Fibroblast of lung (primary cell): ENCODE data around the gene MRFAP1L1. TPM values are rescaled to one million over a fixed set of nuclear protein-coding genes. Genes with fewer than 3 reads are reported as not detected.

Source experiments
- DNase-seq, 2 donors: peaks; one replicate each; pipeline versions ENCODE4 v3.0.0 to v3.0.0-alpha.2; 2010; ENCODE audit warnings: low read depth in 2 of 2
- H2AFZ ChIP-seq: 2 replicates; pipeline ENCODE4 v1.5.1; 2012; ENCODE audit warnings: low read length, control low read depth, inconsistent platforms
- H3K27ac ChIP-seq: 2 replicates; pipeline ENCODE4 v1.5.1; 2011; ENCODE audit warnings: low read length, control low read depth; ENCODE audit not compliant: insufficient read depth
- H3K27me3 ChIP-seq: 2 replicates; pipeline ENCODE4 v1.5.1; 2011; ENCODE audit warnings: mild to moderate bottlenecking, low read length; ENCODE audit not compliant: control insufficient read depth, insufficient read depth
- H3K36me3 ChIP-seq: 2 replicates; pipeline ENCODE4 v1.5.1; 2011; ENCODE audit warnings: low read length; ENCODE audit not compliant: control insufficient read depth, insufficient read depth
- H3K4me1 ChIP-seq: 2 replicates; pipeline ENCODE4 v1.5.1; 2011; ENCODE audit warnings: low read length; ENCODE audit not compliant: control insufficient read depth, insufficient read depth; ENCODE audit errors: extremely low read depth
- H3K4me2 ChIP-seq: 2 replicates; pipeline ENCODE4 v1.5.1; 2011; ENCODE audit warnings: low read length, control low read depth; ENCODE audit not compliant: insufficient read depth; ENCODE audit errors: extremely low read depth
- H3K4me3 ChIP-seq, 4 experiments: fragments of 200-600 bp in 1 of 4; sonication (generic) in 1 of 4; replicated peaks in 1 of 4; 2 replicates each; pipeline ENCODE4 v1.5.1; 2011 to 2016; ENCODE audit warnings: low read length in 4 of 4, low read depth in 3 of 4, mild to moderate bottlenecking in 3 of 4, control low read depth in 2 of 4, inconsistent platforms in 1 of 4, mixed read lengths in 1 of 4; ENCODE audit not compliant: insufficient read depth in 1 of 4; ENCODE audit errors: control extremely low read depth in 1 of 4
- H3K79me2 ChIP-seq: 2 replicates; pipeline ENCODE4 v1.5.1; 2012; ENCODE audit warnings: mild to moderate bottlenecking, low read length, inconsistent platforms; ENCODE audit not compliant: control insufficient read depth, insufficient read depth
- H3K9ac ChIP-seq: 2 replicates; pipeline ENCODE4 v1.5.1; 2011; ENCODE audit warnings: mild to moderate bottlenecking, low read length, control low read depth; ENCODE audit not compliant: insufficient read depth
- H3K9me3 ChIP-seq: 2 replicates; pipeline ENCODE4 v1.5.1; 2012; ENCODE audit warnings: low read depth, low read length; ENCODE audit not compliant: control insufficient read depth, insufficient read depth
- H4K20me1 ChIP-seq: 2 replicates; pipeline ENCODE4 v1.5.1; 2011; ENCODE audit warnings: low read length; ENCODE audit not compliant: control insufficient read depth, insufficient read depth; ENCODE audit errors: extremely low read depth
- EZH2 ChIP-seq: IDR thresholded peaks from 2 replicates; pipeline ENCODE4 v1.5.1; 2012; ENCODE audit warnings: low read length, control low read depth, mild to moderate bottlenecking; ENCODE audit errors: missing control alignments
- polyA plus RNA-seq, 2 donors: library from polyadenylated mRNA; depleted of rRNA in 1 of 2; stranded (reverse) in 1 of 2; unstranded in 1 of 2; fragments of >200 nt; gene quantifications; 2 replicates each; pipeline ENCODE4 v1.2.1, GENCODE V29; 2011 to 2012; ENCODE audit warnings: missing spikeins in 1 of 2
- total RNA-seq: library from RNA; depleted of rRNA; stranded (reverse); fragments of >200 nt; gene quantifications from 2 replicates; pipeline ENCODE4 v1.2.1, GENCODE V29; 2014
- TF ChIP-seq, protein P1 (sequence below), 2 donors: IDR thresholded peaks in 1 of 2; conservative IDR thresholded peaks in 1 of 2; 1 replicate in 1 of 2; 2 replicates in 1 of 2; pipeline ENCODE4 v1.5.1; 2011 to 2012; ENCODE audit warnings: low read length in 2 of 2, control low read depth in 1 of 2, inconsistent platforms in 1 of 2, low read depth in 1 of 2, mild to moderate bottlenecking in 1 of 2

The MRFAP1L1 gene
- total and polyA plus RNA-seq, 2 donors (not counting 1 experiment from before 2014, with no cell fraction given), result 41.6 to 77.4 TPM

DNA sequence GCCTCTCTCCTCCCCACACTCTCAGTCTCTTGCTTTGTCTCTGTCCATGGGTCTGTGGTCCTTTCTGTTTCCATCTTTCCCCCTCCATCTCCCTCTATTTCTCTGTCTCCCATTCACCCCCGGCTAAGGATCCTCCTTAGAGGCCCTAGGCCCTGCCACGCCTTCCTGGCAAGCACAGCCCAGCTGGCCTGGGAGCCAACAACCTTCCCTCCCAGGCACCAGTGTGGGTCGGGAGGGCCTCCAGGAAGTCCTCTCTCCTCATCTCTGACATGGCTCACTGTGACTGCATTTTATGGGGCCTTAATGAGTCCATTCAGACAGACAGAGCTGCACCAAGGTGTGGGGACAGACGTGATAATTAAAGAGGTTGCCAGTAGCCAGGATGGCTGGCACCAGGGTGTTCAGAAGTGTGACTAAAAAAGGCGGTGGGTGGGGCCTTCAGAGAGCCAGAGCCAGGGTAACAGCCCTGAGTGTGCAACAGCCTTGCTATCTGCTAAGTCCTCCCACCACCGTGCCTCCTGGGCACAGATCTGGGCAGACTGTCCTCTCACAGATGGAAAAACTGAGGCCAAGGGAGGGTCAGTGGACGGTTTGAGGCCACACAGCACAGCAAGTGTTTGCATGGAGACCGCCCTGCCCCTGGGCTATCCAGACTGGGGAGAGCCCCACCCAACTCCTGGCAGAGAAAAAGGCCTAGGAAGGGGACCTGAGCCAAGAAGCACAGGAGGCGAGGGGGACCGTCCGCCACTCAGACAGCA is 37.8 kb upstream of the MRFAP1L1 start:
- H3K9me3 ChIP-seq, result no peaks in the 10 kb centered on the region
- H3K9ac ChIP-seq, result no peak overlapping the region
- TF ChIP-seq EZH2, result no peak
- TF ChIP-seq, protein P1, sequence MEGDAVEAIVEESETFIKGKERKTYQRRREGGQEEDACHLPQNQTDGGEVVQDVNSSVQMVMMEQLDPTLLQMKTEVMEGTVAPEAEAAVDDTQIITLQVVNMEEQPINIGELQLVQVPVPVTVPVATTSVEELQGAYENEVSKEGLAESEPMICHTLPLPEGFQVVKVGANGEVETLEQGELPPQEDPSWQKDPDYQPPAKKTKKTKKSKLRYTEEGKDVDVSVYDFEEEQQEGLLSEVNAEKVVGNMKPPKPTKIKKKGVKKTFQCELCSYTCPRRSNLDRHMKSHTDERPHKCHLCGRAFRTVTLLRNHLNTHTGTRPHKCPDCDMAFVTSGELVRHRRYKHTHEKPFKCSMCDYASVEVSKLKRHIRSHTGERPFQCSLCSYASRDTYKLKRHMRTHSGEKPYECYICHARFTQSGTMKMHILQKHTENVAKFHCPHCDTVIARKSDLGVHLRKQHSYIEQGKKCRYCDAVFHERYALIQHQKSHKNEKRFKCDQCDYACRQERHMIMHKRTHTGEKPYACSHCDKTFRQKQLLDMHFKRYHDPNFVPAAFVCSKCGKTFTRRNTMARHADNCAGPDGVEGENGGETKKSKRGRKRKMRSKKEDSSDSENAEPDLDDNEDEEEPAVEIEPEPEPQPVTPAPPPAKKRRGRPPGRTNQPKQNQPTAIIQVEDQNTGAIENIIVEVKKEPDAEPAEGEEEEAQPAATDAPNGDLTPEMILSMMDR (conservative IDR thresholded peaks at IDR 0.05 in 1 of 2, IDR thresholded peaks at IDR 0.05 in 1 of 2; ENCODE audit: low read depth in 1 of 2, low read length in 2 of 2), result no peak
- H3K36me3 ChIP-seq, result no peaks in the 10 kb centered on the region
- no peak overlapping the region for H3K4me2 ChIP-seq
- H3K79me2 ChIP-seq, result no peaks in the 10 kb centered on the region
- no peaks in the 10 kb centered on the region for H4K20me1 ChIP-seq
- DNase-seq, result no peak
- H3K4me1 ChIP-seq, result peaks cover 8% of the 10 kb centered on the region
- H3K4me3 ChIP-seq, result no peak overlapping the region
- H2AFZ ChIP-seq, result no peak overlapping the region
- no peak overlapping the region for H3K27ac ChIP-seq
- no peaks in the 10 kb centered on the region for H3K27me3 ChIP-seq

DNA sequence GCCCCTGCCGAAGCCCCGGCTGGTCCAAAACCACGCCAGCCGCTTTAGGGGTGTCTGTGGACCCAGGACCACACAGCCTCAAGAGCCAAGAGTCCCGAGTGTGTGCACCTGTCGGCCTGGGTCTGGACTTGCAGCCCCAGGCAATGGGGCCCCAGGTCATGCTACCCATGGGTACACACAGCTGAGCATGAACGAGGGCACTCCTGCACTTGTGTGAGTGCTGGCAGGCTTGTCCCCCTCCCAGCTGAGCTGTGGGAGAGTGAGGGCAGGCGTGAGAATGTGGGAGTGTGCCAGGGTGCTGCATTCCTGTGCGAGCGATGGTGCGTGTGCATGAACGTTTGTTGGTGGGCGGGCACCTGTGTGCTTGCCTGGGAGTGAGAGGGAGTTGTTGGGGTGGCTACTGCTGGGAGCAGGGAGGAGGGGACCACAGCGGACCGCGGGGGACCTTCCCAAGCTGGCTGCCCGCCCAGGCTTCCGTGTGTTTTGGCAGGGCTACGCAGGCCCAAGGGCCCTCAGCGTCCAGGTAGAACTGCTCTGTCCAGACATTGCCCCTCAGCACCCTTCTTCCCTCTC is 37.1 kb upstream of the MRFAP1L1 start:
- peaks cover 8% of the 10 kb centered on the region for H3K4me1 ChIP-seq
- no peak for TF ChIP-seq EZH2
- TF ChIP-seq, protein P1 (conservative IDR thresholded peaks at IDR 0.05 in 1 of 2, IDR thresholded peaks at IDR 0.05 in 1 of 2; ENCODE audit: low read depth in 1 of 2, low read length in 2 of 2), result no peak
- no peak overlapping the region for H2AFZ ChIP-seq
- no peak overlapping the region for H3K4me3 ChIP-seq
- no peak overlapping the region for H3K4me2 ChIP-seq
- H3K27ac ChIP-seq, result no peak overlapping the region
- no peaks in the 10 kb centered on the region for H3K9me3 ChIP-seq
- no peak overlapping the region for H3K9ac ChIP-seq
- no peaks in the 10 kb centered on the region for H4K20me1 ChIP-seq
- no peaks in the 10 kb centered on the region for H3K27me3 ChIP-seq
- no peaks in the 10 kb centered on the region for H3K36me3 ChIP-seq
- no peaks in the 10 kb centered on the region for H3K79me2 ChIP-seq
- DNase-seq, result peak in 1 of 2 donors; percentile 48

DNA sequence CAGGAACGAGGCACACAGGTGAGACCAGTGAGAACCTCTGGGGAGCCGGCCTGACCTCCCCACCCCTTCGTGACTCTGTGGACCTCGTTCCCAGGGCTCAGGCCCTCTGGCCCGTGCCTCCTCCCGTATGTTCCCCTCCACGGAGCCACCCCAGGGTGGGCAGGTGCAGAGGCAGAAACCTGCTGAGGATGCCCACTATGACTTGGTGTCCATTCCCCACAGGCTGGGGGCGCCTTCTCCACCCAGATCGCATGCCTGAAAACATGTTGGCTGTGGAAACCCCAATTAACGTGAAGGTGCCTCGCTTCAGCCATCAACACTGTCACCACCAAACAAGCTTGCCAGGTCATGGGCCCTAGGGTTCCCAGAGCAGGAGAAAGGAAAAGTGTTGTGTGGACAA is 33.3 kb upstream of the MRFAP1L1 start:
- Histone ChIP-seq H3K9me3 (no peaks in the 10 kb centered on the region), H3K27me3 (no peaks in the 10 kb centered on the region), H4K20me1 (no peaks in the 10 kb centered on the region), H3K4me1 (no peaks in the 10 kb centered on the region), H2AFZ (no peak overlapping the region), H3K36me3 (no peaks in the 10 kb centered on the region), H3K4me2 (no peak overlapping the region), H3K4me3 (no peak overlapping the region), H3K27ac (no peak overlapping the region), H3K79me2 (no peaks in the 10 kb centered on the region), H3K9ac (no peak overlapping the region)
- DNase-seq, result no peak
- TF ChIP-seq, protein P1 (conservative IDR thresholded peaks at IDR 0.05 in 1 of 2, IDR thresholded peaks at IDR 0.05 in 1 of 2; ENCODE audit: low read depth in 1 of 2, low read length in 2 of 2), result no peak
- TF ChIP-seq EZH2, result no peak
